Liver (tissue), 3 donors: ENCODE results near the gene APOBEC3H.

Experiments
- SP1 ChIP-seq: IDR thresholded peaks from 2 replicates; pipeline ENCODE4 v1.6.1; 2018; ENCODE audit warnings: antibody characterized with exemption, mild to moderate bottlenecking
- YY1 ChIP-seq: IDR thresholded peaks from 2 replicates; pipeline ENCODE4 v1.6.1; 2016; ENCODE audit warnings: antibody characterized with exemption, mild to moderate bottlenecking
- TF ChIP-seq, protein P1 (sequence below): fragments of 150-350 bp; IDR thresholded peaks from 2 replicates; pipeline ENCODE4 v1.5.1; 2017; ENCODE audit warnings: improper control_type of control experiment, low read depth, low read length; ENCODE audit not compliant: missing input control
- TF ChIP-seq, protein P2 (sequence below): IDR thresholded peaks from 2 replicates; pipeline ENCODE4 v1.6.1; 2016; ENCODE audit warnings: antibody characterized with exemption
- TF ChIP-seq, protein P3 (sequence below): IDR thresholded peaks from 2 replicates; pipeline ENCODE4 v1.6.1; 2016; ENCODE audit warnings: antibody characterized with exemption, mild to moderate bottlenecking
- donor health status: healthy.
- donor health status: healthy.

DNA sequence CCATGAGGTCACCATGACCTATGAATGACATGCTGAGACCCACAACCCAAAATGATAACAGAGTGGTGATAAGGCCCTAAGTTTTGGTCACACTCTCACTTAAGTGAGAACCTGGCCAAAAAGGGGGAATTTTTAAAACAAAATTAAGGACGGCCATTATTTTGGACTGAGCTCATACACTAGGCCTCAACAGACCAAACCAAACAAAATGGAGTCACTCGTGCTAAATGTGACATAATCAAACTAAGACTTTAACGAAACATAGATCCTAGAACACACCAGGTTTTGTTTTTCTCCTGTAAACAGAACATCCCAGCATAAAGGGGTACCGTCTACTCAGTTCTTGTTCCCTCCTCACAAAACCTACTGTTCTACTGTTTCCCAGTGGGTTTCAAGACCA, 11.4 kb downstream of the APOBEC3H start:
- TF ChIP-seq YY1 (no peak), SP1 (no peak)
- TF ChIP-seq, protein P1, sequence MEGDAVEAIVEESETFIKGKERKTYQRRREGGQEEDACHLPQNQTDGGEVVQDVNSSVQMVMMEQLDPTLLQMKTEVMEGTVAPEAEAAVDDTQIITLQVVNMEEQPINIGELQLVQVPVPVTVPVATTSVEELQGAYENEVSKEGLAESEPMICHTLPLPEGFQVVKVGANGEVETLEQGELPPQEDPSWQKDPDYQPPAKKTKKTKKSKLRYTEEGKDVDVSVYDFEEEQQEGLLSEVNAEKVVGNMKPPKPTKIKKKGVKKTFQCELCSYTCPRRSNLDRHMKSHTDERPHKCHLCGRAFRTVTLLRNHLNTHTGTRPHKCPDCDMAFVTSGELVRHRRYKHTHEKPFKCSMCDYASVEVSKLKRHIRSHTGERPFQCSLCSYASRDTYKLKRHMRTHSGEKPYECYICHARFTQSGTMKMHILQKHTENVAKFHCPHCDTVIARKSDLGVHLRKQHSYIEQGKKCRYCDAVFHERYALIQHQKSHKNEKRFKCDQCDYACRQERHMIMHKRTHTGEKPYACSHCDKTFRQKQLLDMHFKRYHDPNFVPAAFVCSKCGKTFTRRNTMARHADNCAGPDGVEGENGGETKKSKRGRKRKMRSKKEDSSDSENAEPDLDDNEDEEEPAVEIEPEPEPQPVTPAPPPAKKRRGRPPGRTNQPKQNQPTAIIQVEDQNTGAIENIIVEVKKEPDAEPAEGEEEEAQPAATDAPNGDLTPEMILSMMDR = no peak
- TF ChIP-seq, protein P2, sequence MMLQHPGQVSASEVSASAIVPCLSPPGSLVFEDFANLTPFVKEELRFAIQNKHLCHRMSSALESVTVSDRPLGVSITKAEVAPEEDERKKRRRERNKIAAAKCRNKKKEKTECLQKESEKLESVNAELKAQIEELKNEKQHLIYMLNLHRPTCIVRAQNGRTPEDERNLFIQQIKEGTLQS = no peak
- TF ChIP-seq, protein P3, sequence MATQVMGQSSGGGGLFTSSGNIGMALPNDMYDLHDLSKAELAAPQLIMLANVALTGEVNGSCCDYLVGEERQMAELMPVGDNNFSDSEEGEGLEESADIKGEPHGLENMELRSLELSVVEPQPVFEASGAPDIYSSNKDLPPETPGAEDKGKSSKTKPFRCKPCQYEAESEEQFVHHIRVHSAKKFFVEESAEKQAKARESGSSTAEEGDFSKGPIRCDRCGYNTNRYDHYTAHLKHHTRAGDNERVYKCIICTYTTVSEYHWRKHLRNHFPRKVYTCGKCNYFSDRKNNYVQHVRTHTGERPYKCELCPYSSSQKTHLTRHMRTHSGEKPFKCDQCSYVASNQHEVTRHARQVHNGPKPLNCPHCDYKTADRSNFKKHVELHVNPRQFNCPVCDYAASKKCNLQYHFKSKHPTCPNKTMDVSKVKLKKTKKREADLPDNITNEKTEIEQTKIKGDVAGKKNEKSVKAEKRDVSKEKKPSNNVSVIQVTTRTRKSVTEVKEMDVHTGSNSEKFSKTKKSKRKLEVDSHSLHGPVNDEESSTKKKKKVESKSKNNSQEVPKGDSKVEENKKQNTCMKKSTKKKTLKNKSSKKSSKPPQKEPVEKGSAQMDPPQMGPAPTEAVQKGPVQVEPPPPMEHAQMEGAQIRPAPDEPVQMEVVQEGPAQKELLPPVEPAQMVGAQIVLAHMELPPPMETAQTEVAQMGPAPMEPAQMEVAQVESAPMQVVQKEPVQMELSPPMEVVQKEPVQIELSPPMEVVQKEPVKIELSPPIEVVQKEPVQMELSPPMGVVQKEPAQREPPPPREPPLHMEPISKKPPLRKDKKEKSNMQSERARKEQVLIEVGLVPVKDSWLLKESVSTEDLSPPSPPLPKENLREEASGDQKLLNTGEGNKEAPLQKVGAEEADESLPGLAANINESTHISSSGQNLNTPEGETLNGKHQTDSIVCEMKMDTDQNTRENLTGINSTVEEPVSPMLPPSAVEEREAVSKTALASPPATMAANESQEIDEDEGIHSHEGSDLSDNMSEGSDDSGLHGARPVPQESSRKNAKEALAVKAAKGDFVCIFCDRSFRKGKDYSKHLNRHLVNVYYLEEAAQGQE = no peak
